HUES6 (cell line): ENCODE measurements around the gene MYRFL.

Source experiments
- H3K27ac ChIP-seq: 2 replicates; pipeline ENCODE4 v1.7.0; 2013; ENCODE audit warnings: low read depth, mild to moderate bottlenecking, low read length, inconsistent platforms
- H3K27me3 ChIP-seq: 2 replicates; pipeline ENCODE4 v1.6.1; 2013; ENCODE audit warnings: low read length; ENCODE audit not compliant: control insufficient read depth, insufficient read depth
- H3K36me3 ChIP-seq: 2 replicates; pipeline ENCODE4 v1.6.1; 2013; ENCODE audit warnings: low read length; ENCODE audit not compliant: control insufficient read depth, insufficient read depth
- H3K4me1 ChIP-seq: 2 replicates; pipeline ENCODE4 v1.6.1; 2013; ENCODE audit warnings: low read length; ENCODE audit not compliant: control insufficient read depth, insufficient read depth
- H3K4me3 ChIP-seq: 2 replicates; pipeline ENCODE4 v1.5.1; 2013; ENCODE audit warnings: low read depth, low read length
- H3K9ac ChIP-seq: one replicate; pipeline ENCODE4 v1.6.1; 2013; ENCODE audit warnings: mild to moderate bottlenecking, low read length
- H3K9me3 ChIP-seq: 2 replicates; pipeline ENCODE4 v1.6.1; 2013; ENCODE audit warnings: low read depth, low read length; ENCODE audit not compliant: control insufficient read depth, insufficient read depth

MYRFL gene

GRCh38 chr12:69931569-69931968 is 106.5 kb downstream of the MYRFL start:
- Histone ChIP-seq H3K27ac (peak overlapping the region; percentile 90; the same call in 1 of the 2 replicates), H3K4me1 (peaks cover 71% of the 10 kb centered on the region), H3K9ac (no peak overlapping the region), H3K36me3 (no peaks in the 10 kb centered on the region), H3K27me3 (no peaks in the 10 kb centered on the region), H3K4me3 (no peak overlapping the region), H3K9me3 (no peaks in the 10 kb centered on the region)

GRCh38 chr12:69932154-69932553 is 107.1 kb downstream of the MYRFL start:
- H3K9me3 ChIP-seq, result no peaks in the 10 kb centered on the region
- peak overlapping the region; percentile 90 for H3K27ac ChIP-seq
- peaks cover 71% of the 10 kb centered on the region for H3K4me1 ChIP-seq
- peak overlapping the region; percentile 13; the same call in 1 of the 2 replicates for H3K4me3 ChIP-seq
- H3K9ac ChIP-seq, result peak overlapping the region; percentile 64
- H3K36me3 ChIP-seq, result no peaks in the 10 kb centered on the region
- no peaks in the 10 kb centered on the region for H3K27me3 ChIP-seq

GRCh38 chr12:69932676-69933552 is 107.9 kb downstream of the MYRFL start:
- Histone ChIP-seq H3K36me3 (no peaks in the 10 kb centered on the region), H3K9me3 (peaks cover 6% of the 10 kb centered on the region), H3K27ac (peak overlapping the region; percentile 90), H3K4me1 (peaks cover 68% of the 10 kb centered on the region), H3K9ac (peak overlapping the region; percentile 64), H3K27me3 (no peaks in the 10 kb centered on the region), H3K4me3 (peak overlapping the region; percentile 13; the same call in 1 of the 2 replicates)

- Histone ChIP-seq H3K27me3 (no peaks in the 10 kb centered on the region), H3K9me3 (peaks cover 10% of the 10 kb centered on the region), H3K4me3 (no peak overlapping the region), H3K4me1 (peaks cover 63% of the 10 kb centered on the region), H3K27ac (peak overlapping the region; percentile 38; the same call in 1 of the 2 replicates), H3K9ac (no peak overlapping the region), H3K36me3 (no peaks in the 10 kb centered on the region)
Observed at GRCh38 chr12:69934011-69934410, 109.0 kb downstream of the MYRFL start.

GRCh38 chr12:69935651-69936100 is 110.6 kb downstream of the MYRFL start:
- Histone ChIP-seq H3K27ac (no peak overlapping the region; the same call in 1 of the 2 replicates), H3K9me3 (peaks cover 10% of the 10 kb centered on the region), H3K9ac (no peak overlapping the region), H3K27me3 (no peaks in the 10 kb centered on the region), H3K4me1 (peaks cover 56% of the 10 kb centered on the region), H3K36me3 (no peaks in the 10 kb centered on the region), H3K4me3 (no peak overlapping the region; the same call in 1 of the 2 replicates)

- no peak overlapping the region; the same call in 1 of the 2 replicates for H3K27ac ChIP-seq
- peak overlapping the region; percentile 5; the same call in 1 of the 2 replicates for H3K4me3 ChIP-seq
- H3K9me3 ChIP-seq, result peaks cover 10% of the 10 kb centered on the region
- H3K4me1 ChIP-seq, result peaks cover 52% of the 10 kb centered on the region
- H3K27me3 ChIP-seq, result no peaks in the 10 kb centered on the region
- no peaks in the 10 kb centered on the region for H3K36me3 ChIP-seq
- H3K9ac ChIP-seq, result no peak overlapping the region
Observed at GRCh38 chr12:69936214-69936731, 111.2 kb downstream of the MYRFL start.

GRCh38 chr12:69936766-69937165 is 111.7 kb downstream of the MYRFL start:
- Histone ChIP-seq H3K27me3 (no peaks in the 10 kb centered on the region), H3K4me1 (peaks cover 47% of the 10 kb centered on the region), H3K36me3 (no peaks in the 10 kb centered on the region), H3K4me3 (no peak overlapping the region), H3K9ac (no peak overlapping the region), H3K27ac (no peak overlapping the region), H3K9me3 (peaks cover 10% of the 10 kb centered on the region)

GRCh38 chr12:69947123-69947522 is 122.1 kb downstream of the MYRFL start:
- Histone ChIP-seq H3K9me3 (peaks cover 5% of the 10 kb centered on the region), H3K27me3 (no peaks in the 10 kb centered on the region), H3K4me1 (peaks cover 13% of the 10 kb centered on the region), H3K4me3 (no peak overlapping the region), H3K27ac (no peak overlapping the region), H3K9ac (no peak overlapping the region), H3K36me3 (no peaks in the 10 kb centered on the region)

GRCh38 chr12:69947897-69948296 is 122.9 kb downstream of the MYRFL start:
- Histone ChIP-seq H3K9me3 (peaks cover 5% of the 10 kb centered on the region), H3K4me3 (no peak overlapping the region), H3K27ac (no peak overlapping the region), H3K36me3 (no peaks in the 10 kb centered on the region), H3K9ac (no peak overlapping the region), H3K4me1 (peaks cover 19% of the 10 kb centered on the region), H3K27me3 (no peaks in the 10 kb centered on the region)

- no peak overlapping the region for H3K9ac ChIP-seq
- H3K4me3 ChIP-seq, result no peak overlapping the region
- H3K4me1 ChIP-seq, result peaks cover 19% of the 10 kb centered on the region
- H3K9me3 ChIP-seq, result peaks cover 5% of the 10 kb centered on the region
- no peaks in the 10 kb centered on the region for H3K27me3 ChIP-seq
- no peaks in the 10 kb centered on the region for H3K36me3 ChIP-seq
- H3K27ac ChIP-seq, result no peak overlapping the region
Observed at GRCh38 chr12:69948851-69949250, 123.8 kb downstream of the MYRFL start.
